GM19035 (cell line): ENCODE data around the gene JUP.

ENCODE experiments used
- ATAC-seq: cut with Tn5 transposase; IDR thresholded peaks from one replicate; pipeline ENCODE4 v1.9.1; 2021; ENCODE audit not compliant: unreplicated experiment

JUP gene

GRCh38 chr17:41724476-41725050 lies 61.9 kb downstream of the JUP start:
- ATAC-seq, result no peak

GRCh38 chr17:41723801-41724475 lies 62.6 kb downstream of the JUP start:
- no peak for ATAC-seq

GRCh38 chr17:41722231-41722630 lies 64.3 kb downstream of the JUP start:
- no peak for ATAC-seq

- no peak for ATAC-seq
These were observed 68.2 kb downstream of the JUP start for GRCh38 chr17:41718287-41718645.

GRCh38 chr17:41717408-41718286 lies 68.9 kb downstream of the JUP start:
- ATAC-seq, result no peak

GRCh38 chr17:41711669-41712400 lies 74.7 kb downstream of the JUP start, which contains the start of gene GAST:
GAST (plus strand) TSS chr17:41712331; CDS start chr17:41715437, 3,106 bp downstream.
- no peak for ATAC-seq

GRCh38 chr17:41710472-41711090 lies 75.9 kb downstream of the JUP start:
- ATAC-seq, result no peak

- ATAC-seq, result no peak
These were observed 78.5 kb downstream of the JUP start for GRCh38 chr17:41707803-41708669.

- ATAC-seq, result no peak
These were observed 81.1 kb downstream of the JUP start for GRCh38 chr17:41705271-41705991.
